Suprapubic skin (tissue), 4 donors: ENCODE measurements around the gene EPHA8. TPM values are rescaled to one million over a fixed set of nuclear protein-coding genes. Genes with fewer than 3 reads are reported as not detected.

Experiments
- DNase-seq, 2 donors: peaks; one replicate each; pipeline ENCODE4 v3.0.0-alpha.2; 2019; ENCODE audit warnings: low spot score in 2 of 2
- H3K27ac ChIP-seq: fragments of 200-600 bp; sonication (generic); one replicate; pipeline ENCODE4 v1.5.1; 2019
- H3K27me3 ChIP-seq: fragments of 200-600 bp; sonication (generic); one replicate; pipeline ENCODE4 v1.5.1; 2019
- H3K36me3 ChIP-seq: fragments of 200-600 bp; sonication (generic); one replicate; pipeline ENCODE4 v1.5.1; 2019
- H3K4me1 ChIP-seq: fragments of 200-600 bp; sonication (generic); one replicate; pipeline ENCODE4 v1.5.1; 2019
- H3K4me3 ChIP-seq: fragments of 200-600 bp; sonication (generic); one replicate; pipeline ENCODE4 v1.5.1; 2019; ENCODE audit warnings: mild to moderate bottlenecking
- H3K9me3 ChIP-seq: fragments of 200-600 bp; sonication (generic); one replicate; pipeline ENCODE4 v1.5.1; 2019
- CTCF ChIP-seq, 2 donors: fragments of 200-600 bp in 1 of 2; fragments of 450-650 bp in 1 of 2; sonication (generic) in 1 of 2; IDR thresholded peaks; one replicate each; pipeline ENCODE4 v1.5.1; 2016 to 2019; ENCODE audit warnings: antibody characterized with exemption in 2 of 2, mild to moderate bottlenecking in 1 of 2, moderate library complexity in 1 of 2
- EP300 ChIP-seq: sonication (generic); formaldehyde crosslinking; IDR thresholded peaks from one replicate; pipeline ENCODE4 v1.6.1; 2017; ENCODE audit warnings: antibody characterized with exemption
- POLR2A ChIP-seq, 2 donors: fragments of 450-650 bp; IDR thresholded peaks; one replicate each; pipeline ENCODE4 v1.6.1; 2017; ENCODE audit warnings: antibody characterized with exemption in 2 of 2, mild to moderate bottlenecking in 2 of 2, moderate library complexity in 2 of 2
- POLR2AphosphoS5 ChIP-seq, 3 donors: sonication (generic); formaldehyde crosslinking; IDR thresholded peaks; one replicate each; pipeline ENCODE4 v1.6.1; 2017; ENCODE audit warnings: antibody characterized with exemption in 3 of 3
- WGBS: methylation state at CpG from one replicate; pipeline ENCODE4 v1.1.5; 2018; 5-methylcytosine and 5-hydroxymethylcytosine counted together
- total RNA-seq, 4 donors: library from RNA; depleted of rRNA; stranded (reverse); fragments of >200 nt; gene quantifications; one replicate each; pipeline ENCODE4 v1.1.0, GENCODE V29; 2016

EPHA8 gene
- total RNA-seq, 4 donors from 2014 or later = 0.34 to 0.64 TPM; not detected in 2

- 64% methylated on average over 10 of the region's 10 CpGs for WGBS
- peaks cover 37% of the 10 kb centered on the region for H3K27me3 ChIP-seq
- TF ChIP-seq CTCF (IDR thresholded peaks at IDR 0.05) (no peak), EP300 (no peak), POLR2AphosphoS5 (IDR thresholded peaks at IDR 0.05) (no peak), POLR2A (IDR thresholded peaks at IDR 0.05) (no peak)
Observed at GRCh38 chr1:22584001-22584562, 20.8 kb downstream of the EPHA8 start.

GRCh38 chr1:22584970-22585369 is 21.7 kb downstream of the EPHA8 start:
- H3K4me3 ChIP-seq = no peak overlapping the region
- H3K4me1 ChIP-seq = no peaks in the 10 kb centered on the region
- 85% methylated on average over 9 of the region's 9 CpGs for WGBS
- H3K27ac ChIP-seq = no peak overlapping the region
- no peak for DNase-seq
- no peaks in the 10 kb centered on the region for H3K9me3 ChIP-seq
- no peaks in the 10 kb centered on the region for H3K36me3 ChIP-seq
- peaks cover 46% of the 10 kb centered on the region for H3K27me3 ChIP-seq
- TF ChIP-seq POLR2AphosphoS5 (IDR thresholded peaks at IDR 0.05) (no peak), CTCF (IDR thresholded peaks at IDR 0.05) (no peak), EP300 (no peak), POLR2A (IDR thresholded peaks at IDR 0.05) (no peak)

More at GRCh38 chr1:22584001-22584562, 20.8 kb downstream of the EPHA8 start:
- Histone ChIP-seq H3K4me3 (no peak overlapping the region), H3K27ac (no peak overlapping the region), H3K9me3 (no peaks in the 10 kb centered on the region), H3K4me1 (no peaks in the 10 kb centered on the region), H3K36me3 (no peaks in the 10 kb centered on the region)
- DNase-seq = no peak

- DNase-seq = no peak
- WGBS = 91% methylated on average over 3 of the region's 4 CpGs
- Histone ChIP-seq H3K9me3 (no peaks in the 10 kb centered on the region), H3K36me3 (no peaks in the 10 kb centered on the region), H3K27ac (no peak overlapping the region), H3K4me3 (no peak overlapping the region), H3K27me3 (peaks cover 50% of the 10 kb centered on the region), H3K4me1 (no peaks in the 10 kb centered on the region)
- TF ChIP-seq POLR2AphosphoS5 (IDR thresholded peaks at IDR 0.05) = no peak
- TF ChIP-seq POLR2A (IDR thresholded peaks at IDR 0.05) = no peak
- no peak for TF ChIP-seq EP300
- TF ChIP-seq CTCF (IDR thresholded peaks at IDR 0.05) = no peak
Observed at GRCh38 chr1:22585471-22585870, 22.2 kb downstream of the EPHA8 start.

- H3K36me3 ChIP-seq = no peaks in the 10 kb centered on the region
- no peak for DNase-seq
- 82% methylated on average over 11 of the region's 19 CpGs for WGBS
- TF ChIP-seq EP300 (no peak), POLR2AphosphoS5 (IDR thresholded peaks at IDR 0.05) (no peak), CTCF (IDR thresholded peaks at IDR 0.05) (no peak), POLR2A (IDR thresholded peaks at IDR 0.05) (no peak)
- H3K27ac ChIP-seq = no peak overlapping the region
- no peaks in the 10 kb centered on the region for H3K4me1 ChIP-seq
- H3K4me3 ChIP-seq = no peak overlapping the region
- H3K9me3 ChIP-seq = no peaks in the 10 kb centered on the region
- H3K27me3 ChIP-seq = peaks cover 57% of the 10 kb centered on the region
Observed at GRCh38 chr1:22586356-22587130, 23.3 kb downstream of the EPHA8 start.

GRCh38 chr1:22587247-22587646 is 24.0 kb downstream of the EPHA8 start:
- no peak overlapping the region for H3K4me3 ChIP-seq
- no peaks in the 10 kb centered on the region for H3K9me3 ChIP-seq
- no peaks in the 10 kb centered on the region for H3K4me1 ChIP-seq
- DNase-seq = no peak
- 73% methylated on average over 2 of the region's 7 CpGs for WGBS
- H3K36me3 ChIP-seq = no peaks in the 10 kb centered on the region
- TF ChIP-seq CTCF (IDR thresholded peaks at IDR 0.05) = no peak
- no peak for TF ChIP-seq POLR2AphosphoS5 (IDR thresholded peaks at IDR 0.05)
- TF ChIP-seq EP300 = no peak
- no peak overlapping the region for H3K27ac ChIP-seq
- peaks cover 64% of the 10 kb centered on the region for H3K27me3 ChIP-seq
